Lung (tissue), 12 donors: ENCODE results near the gene HMOX1. TPM values are rescaled to one million over a fixed set of nuclear protein-coding genes. Genes with fewer than 3 reads are reported as not detected.

ENCODE experiments used
- ATAC-seq: fragments of 200-7000 bp; cut with Tn5 transposase; one replicate; pipeline ENCODE4 v1.9.1; 2020; ENCODE audit warnings: moderate number of reproducible peaks; ENCODE audit not compliant: insufficient read depth, low FRiP score
- DNase-seq, 3 donors: peaks; one replicate each; pipeline ENCODE4 v3.0.0-alpha.2; 2013 to 2017
- H3K27ac ChIP-seq, 2 donors: one replicate each; pipeline ENCODE4 v1.5.1; 2013; ENCODE audit warnings: mild to moderate bottlenecking in 2 of 2, moderate library complexity in 2 of 2, control low read depth in 1 of 2, inconsistent platforms in 1 of 2, low read depth in 1 of 2, low read length in 1 of 2
- H3K27me3 ChIP-seq, 3 donors: one replicate each; pipeline ENCODE4 v1.5.1; 2013; ENCODE audit warnings: low read length in 2 of 3; ENCODE audit not compliant: control insufficient read depth in 3 of 3, insufficient read depth in 3 of 3
- H3K36me3 ChIP-seq, 4 donors: one replicate each; pipeline ENCODE4 v1.5.1; 2013; ENCODE audit warnings: low read length in 4 of 4, mild to moderate bottlenecking in 1 of 4, moderate library complexity in 1 of 4; ENCODE audit not compliant: control insufficient read depth in 4 of 4, insufficient read depth in 4 of 4
- H3K4me1 ChIP-seq, 5 donors: one replicate each; pipeline ENCODE4 v1.5.1; 2013; ENCODE audit warnings: low read length in 5 of 5, mild to moderate bottlenecking in 2 of 5, moderate library complexity in 1 of 5; ENCODE audit not compliant: control insufficient read depth in 5 of 5, insufficient read depth in 5 of 5
- H3K4me3 ChIP-seq: one replicate; pipeline ENCODE4 v1.5.1; 2013; ENCODE audit warnings: mild to moderate bottlenecking, control low read depth, moderate library complexity
- H3K9ac ChIP-seq, 2 donors: one replicate each; pipeline ENCODE4 v1.5.1; 2013; ENCODE audit warnings: low read length in 2 of 2, control low read depth in 1 of 2; ENCODE audit not compliant: insufficient read depth in 1 of 2
- H3K9me3 ChIP-seq, 4 donors: one replicate each; pipeline ENCODE4 v1.5.1; 2013; ENCODE audit warnings: low read length in 3 of 4, mild to moderate bottlenecking in 1 of 4, moderate library complexity in 1 of 4; ENCODE audit not compliant: control insufficient read depth in 4 of 4, insufficient read depth in 3 of 4
- WGBS, 2 donors: extraction: QIAGEN DNeasy Blood & Tissue Kit; methylation state at CpG; one replicate each; pipeline ENCODE4 v1.1.7; 2013; 5-methylcytosine and 5-hydroxymethylcytosine counted together
- polyA plus RNA-seq, 2 donors: library from polyadenylated mRNA; stranded (reverse); fragments of 200-250 nt; gene quantifications; one replicate each; pipeline ENCODE4 v1.2.1, GENCODE V29; 2013
- total RNA-seq, 2 donors: library from RNA; depleted of rRNA in 1 of 2; stranded (reverse); fragments of >200 nt in 1 of 2; gene quantifications; one replicate each; pipeline ENCODE4 v1.2.1, GENCODE V29; 2014 to 2021
- TF ChIP-seq, protein P1 (sequence below): IDR thresholded peaks from 2 replicates; pipeline ENCODE4 v1.5.1; 2012; ENCODE audit warnings: mild to moderate bottlenecking; ENCODE audit errors: control extremely low read depth, extremely low read depth
- donor health status: control.
- donor health status: control.
- donor health status: Bipolar disorder and iron deficiency.
- donor health status: healthy.
- donor health status: DM: yes; HTN: yes; CAD: no.

HMOX1 gene
- total and polyA plus RNA-seq, 4 donors = 59.9 to 930 (median 135) TPM

- Histone ChIP-seq H3K9ac (no peak overlapping the region), H3K27ac (no peak overlapping the region), H3K27me3 (no peaks in the 10 kb centered on the region), H3K4me3 (no peak overlapping the region), H3K4me1 (no peaks in the 10 kb centered on the region), H3K36me3 (peaks cover 5 to 80% (median 27%) of the 10 kb centered on the region in 4 donors), H3K9me3 (no peaks in the 10 kb centered on the region)
- DNase-seq = no peak
- no peak for ATAC-seq
- 89 to 95% methylated on average over 4 of the region's 4 CpGs for WGBS, 2 donors
- TF ChIP-seq, protein P1, sequence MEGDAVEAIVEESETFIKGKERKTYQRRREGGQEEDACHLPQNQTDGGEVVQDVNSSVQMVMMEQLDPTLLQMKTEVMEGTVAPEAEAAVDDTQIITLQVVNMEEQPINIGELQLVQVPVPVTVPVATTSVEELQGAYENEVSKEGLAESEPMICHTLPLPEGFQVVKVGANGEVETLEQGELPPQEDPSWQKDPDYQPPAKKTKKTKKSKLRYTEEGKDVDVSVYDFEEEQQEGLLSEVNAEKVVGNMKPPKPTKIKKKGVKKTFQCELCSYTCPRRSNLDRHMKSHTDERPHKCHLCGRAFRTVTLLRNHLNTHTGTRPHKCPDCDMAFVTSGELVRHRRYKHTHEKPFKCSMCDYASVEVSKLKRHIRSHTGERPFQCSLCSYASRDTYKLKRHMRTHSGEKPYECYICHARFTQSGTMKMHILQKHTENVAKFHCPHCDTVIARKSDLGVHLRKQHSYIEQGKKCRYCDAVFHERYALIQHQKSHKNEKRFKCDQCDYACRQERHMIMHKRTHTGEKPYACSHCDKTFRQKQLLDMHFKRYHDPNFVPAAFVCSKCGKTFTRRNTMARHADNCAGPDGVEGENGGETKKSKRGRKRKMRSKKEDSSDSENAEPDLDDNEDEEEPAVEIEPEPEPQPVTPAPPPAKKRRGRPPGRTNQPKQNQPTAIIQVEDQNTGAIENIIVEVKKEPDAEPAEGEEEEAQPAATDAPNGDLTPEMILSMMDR = no peak
These were observed 43.0 kb upstream of the HMOX1 start for GRCh38 chr22:35337932-35338331.

- H3K9ac ChIP-seq = no peak overlapping the region
- no peak for ATAC-seq
These were observed 39.6 kb upstream of the HMOX1 start for GRCh38 chr22:35341090-35341874.

GRCh38 chr22:35342390-35342789 is 38.5 kb upstream of the HMOX1 start:
- no peaks in the 10 kb centered on the region for H3K27me3 ChIP-seq
- H3K4me3 ChIP-seq = no peak overlapping the region
- H3K4me1 ChIP-seq = peaks cover 0 to 8% (median 0%) of the 10 kb centered on the region in 5 donors
- H3K9me3 ChIP-seq = no peaks in the 10 kb centered on the region
- H3K36me3 ChIP-seq = peaks cover 5 to 82% (median 26%) of the 10 kb centered on the region in 4 donors
- 94 to 100% methylated on average over 4 of the region's 4 CpGs for WGBS, 2 donors
- no peak overlapping the region for H3K9ac ChIP-seq
- TF ChIP-seq, protein P1 = no peak
- DNase-seq (no peak), ATAC-seq (no peak)
- no peak overlapping the region for H3K27ac ChIP-seq

More at GRCh38 chr22:35341090-35341874, 39.6 kb upstream of the HMOX1 start:
- Histone ChIP-seq H3K27me3 (no peaks in the 10 kb centered on the region), H3K9me3 (no peaks in the 10 kb centered on the region), H3K36me3 (peaks cover 5 to 79% (median 26%) of the 10 kb centered on the region in 4 donors), H3K4me3 (no peak overlapping the region), H3K27ac (no peak overlapping the region), H3K4me1 (no peaks in the 10 kb centered on the region)
- TF ChIP-seq, protein P1 = no peak
- no peak for DNase-seq
- 94% methylated on average over 19 of the region's 19 CpGs for WGBS, 2 donors
